Renal pelvis (tissue), 12 donors: ENCODE measurements around the gene SRPX2. TPM values are rescaled to one million over a fixed set of nuclear protein-coding genes. Genes with fewer than 3 reads are reported as not detected.

Source experiments
- DNase-seq: peaks from one replicate; pipeline ENCODE4 v3.0.0-alpha.2; 2013
- long read RNA-seq, 16 experiments: transcript quantifications; one replicate each; lab custom pipeline, GENCODE V29; 2026
- polyA plus RNA-seq, 3 donors: library from polyadenylated mRNA; unstranded; fragments of 120-200 nt; gene quantifications; one replicate each; pipeline ENCODE4 v1.2.1, GENCODE V29; 2013; ENCODE audit not compliant: insufficient read length in 3 of 3

The SRPX2 gene
- polyA plus RNA-seq: 10 to 100 TPM; 11.6 to 14.8 (median 11.8) TPM
- long read RNA-seq, donor 1, full-length matches to known transcripts: 4 of 4 reads
- long read RNA-seq, donor 1, partial matches to known transcripts: 0 of 4 reads
- long read RNA-seq, donor 1, other reads (novel, unspliced or antisense): 0 of 4 reads
- long read RNA-seq, donor 2, full-length matches to known transcripts: 4 of 4 reads
- long read RNA-seq, donor 2, partial matches to known transcripts: 0 of 4 reads
- long read RNA-seq, donor 2, other reads (novel, unspliced or antisense): 0 of 4 reads
- long read RNA-seq, donor 3, full-length matches to known transcripts: 1 of 1 reads
- long read RNA-seq, donor 3, partial matches to known transcripts: 0 of 1 reads
- long read RNA-seq, donor 3, other reads (novel, unspliced or antisense): 0 of 1 reads
- long read RNA-seq, donor 4, full-length matches to known transcripts: 2 of 2 reads
- long read RNA-seq, donor 4, partial matches to known transcripts: 0 of 2 reads
- long read RNA-seq, donor 4, other reads (novel, unspliced or antisense): 0 of 2 reads
- long read RNA-seq, donor 5, full-length matches to known transcripts: 2 of 2 reads
- long read RNA-seq, donor 5, partial matches to known transcripts: 0 of 2 reads
- long read RNA-seq, donor 5, other reads (novel, unspliced or antisense): 0 of 2 reads
- long read RNA-seq, donor 6, full-length matches to known transcripts: 1 of 1 reads
- long read RNA-seq, donor 6, partial matches to known transcripts: 0 of 1 reads
- long read RNA-seq, donor 6, other reads (novel, unspliced or antisense): 0 of 1 reads
- long read RNA-seq, donor 7, full-length matches to known transcripts: 1 of 253 reads
- long read RNA-seq, donor 7, partial matches to known transcripts: 252 of 253 reads
- long read RNA-seq, donor 7, other reads (novel, unspliced or antisense): 0 of 253 reads
- long read RNA-seq, donor 8, full-length matches to known transcripts: 4 of 4 reads
- long read RNA-seq, donor 8, partial matches to known transcripts: 0 of 4 reads
- long read RNA-seq, donor 8, other reads (novel, unspliced or antisense): 0 of 4 reads
- long read RNA-seq, donor 9, full-length matches to known transcripts: 2 of 2 reads
- long read RNA-seq, donor 9, partial matches to known transcripts: 0 of 2 reads
- long read RNA-seq, donor 9, other reads (novel, unspliced or antisense): 0 of 2 reads
- long read RNA-seq, donor 10, full-length matches to known transcripts: 1 of 1 reads
- long read RNA-seq, donor 10, partial matches to known transcripts: 0 of 1 reads
- long read RNA-seq, donor 10, other reads (novel, unspliced or antisense): 0 of 1 reads
- long read RNA-seq, donor 11, full-length matches to known transcripts: 1 of 1 reads
- long read RNA-seq, donor 11, partial matches to known transcripts: 0 of 1 reads
- long read RNA-seq, donor 11, other reads (novel, unspliced or antisense): 0 of 1 reads
- long read RNA-seq, donor 12, full-length matches to known transcripts: 6 of 6 reads
- long read RNA-seq, donor 12, partial matches to known transcripts: 0 of 6 reads
- long read RNA-seq, donor 12, other reads (novel, unspliced or antisense): 0 of 6 reads
- long read RNA-seq, donor 13: 0 reads
- long read RNA-seq, donor 14, full-length matches to known transcripts: 2 of 294 reads
- long read RNA-seq, donor 14, partial matches to known transcripts: 292 of 294 reads
- long read RNA-seq, donor 14, other reads (novel, unspliced or antisense): 0 of 294 reads
- long read RNA-seq, donor 15, full-length matches to known transcripts: 3 of 3 reads
- long read RNA-seq, donor 15, partial matches to known transcripts: 0 of 3 reads
- long read RNA-seq, donor 15, other reads (novel, unspliced or antisense): 0 of 3 reads
- long read RNA-seq, donor 16, full-length matches to known transcripts: 1 of 1 reads
- long read RNA-seq, donor 16, partial matches to known transcripts: 0 of 1 reads
- long read RNA-seq, donor 16, other reads (novel, unspliced or antisense): 0 of 1 reads

- no peak for DNase-seq
Measured at GRCh38 chrX:100643956-100644860, at the start of gene SRPX2. Gene SRPX2 (plus strand): TSS chrX:100644199. CDS start chrX:100646323, 2,124 bp downstream.

- no peak for DNase-seq
Measured at GRCh38 chrX:100596601-100597000, 47.4 kb upstream of the SRPX2 start.

GRCh38 chrX:100599456-100599855 is 44.5 kb upstream of the SRPX2 start:
- DNase-seq: no peak

- no peak for DNase-seq
Measured at GRCh38 chrX:100600340-100600739, 43.7 kb upstream of the SRPX2 start.

GRCh38 chrX:100600758-100601157 is 43.2 kb upstream of the SRPX2 start:
- no peak for DNase-seq

- DNase-seq: no peak
Measured at GRCh38 chrX:100606753-100607152, 37.2 kb upstream of the SRPX2 start.

GRCh38 chrX:100609591-100609990 is 34.4 kb upstream of the SRPX2 start:
- no peak for DNase-seq

- no peak for DNase-seq
Measured at GRCh38 chrX:100611951-100612350, 32.0 kb upstream of the SRPX2 start.

GRCh38 chrX:100615005-100615404 is 29.0 kb upstream of the SRPX2 start:
- no peak for DNase-seq

GRCh38 chrX:100623001-100623400 is 21.0 kb upstream of the SRPX2 start:
- no peak for DNase-seq

- DNase-seq: no peak
Measured at GRCh38 chrX:100625985-100626491, 18.0 kb upstream of the SRPX2 start.

- DNase-seq: no peak
Measured at GRCh38 chrX:100635040-100635439, 9.0 kb upstream of the SRPX2 start.

GRCh38 chrX:100635989-100636320 is 8.0 kb upstream of the SRPX2 start:
- no peak for DNase-seq

- peak; percentile 90 for DNase-seq
Measured at GRCh38 chrX:100636321-100636991, 7.5 kb upstream of the SRPX2 start, which contains the start of gene TSPAN6. Gene TSPAN6 (minus strand): TSS chrX:100636806. CDS start chrX:100636694, 112 bp downstream.

- DNase-seq: no peak
Measured at GRCh38 chrX:100642290-100642689, 1.7 kb upstream of the SRPX2 start.

- DNase-seq: no peak
Measured at GRCh38 chrX:100643212-100643611, 787 bp upstream of the SRPX2 start.

- no peak for DNase-seq
Measured at GRCh38 chrX:100645106-100645505, 1.1 kb downstream of the SRPX2 start.

GRCh38 chrX:100647095-100647494 is 3.1 kb downstream of the SRPX2 start:
- no peak for DNase-seq
